CD4-positive, CD25-positive, alpha-beta regulatory T cell (primary cell): Measurements from ENCODE around the gene BBX. TPM values are rescaled to one million over a fixed set of nuclear protein-coding genes. Genes with fewer than 3 reads are reported as not detected.
A peak's percentile ranks its signal among the peaks of the same experiment; 100 is the strongest.

ENCODE experiments used
- ATAC-seq, 2 donors: fragments of 150-1000 bp; cut with Tn5 transposase; one replicate each; pipeline ENCODE4 v1.10.0; 2021; ENCODE audit warnings: low read depth in 2 of 2, moderate number of reproducible peaks in 2 of 2, moderate library complexity in 1 of 2
- DNase-seq, 3 donors: peaks; one replicate each; pipeline versions ENCODE4 v3.0.0 to v3.0.0-alpha.2; 2012 to 2022; ENCODE audit warnings: mixed read lengths in 1 of 3
- H3K27ac ChIP-seq: one replicate; pipeline ENCODE4 v1.7.0; 2013; ENCODE audit warnings: mild to moderate bottlenecking, low read length; ENCODE audit not compliant: insufficient read depth, poor library complexity, severe bottlenecking
- H3K27me3 ChIP-seq: one replicate; pipeline ENCODE4 v1.7.0; 2013; ENCODE audit warnings: low read length; ENCODE audit not compliant: control insufficient read depth, insufficient read depth
- H3K36me3 ChIP-seq: one replicate; pipeline ENCODE4 v1.7.0; 2013; ENCODE audit warnings: mild to moderate bottlenecking, low read length, moderate library complexity; ENCODE audit not compliant: control insufficient read depth, insufficient read depth
- H3K4me1 ChIP-seq: 2 replicates; pipeline ENCODE4 v1.7.0; 2013; ENCODE audit warnings: mild to moderate bottlenecking, low read length; ENCODE audit not compliant: insufficient read depth, control insufficient read depth, poor library complexity, severe bottlenecking
- H3K4me3 ChIP-seq: one replicate; pipeline ENCODE4 v1.7.0; 2013; ENCODE audit warnings: low read depth, mild to moderate bottlenecking, low read length, moderate library complexity
- H3K9me3 ChIP-seq, 2 experiments: 1 replicate in 1 of 2; 2 replicates in 1 of 2; pipeline ENCODE4 v1.7.0; 2013; ENCODE audit warnings: low read length in 2 of 2, mild to moderate bottlenecking in 1 of 2, moderate library complexity in 1 of 2; ENCODE audit not compliant: control insufficient read depth in 2 of 2
- H3K27ac Mint-ChIP-seq, 3 donors: one replicate each; pipeline ENCODE4 v1.8.0; 2020 to 2022; ENCODE audit warnings: mild to moderate bottlenecking in 3 of 3, mixed read lengths in 3 of 3, moderate library complexity in 2 of 3
- H3K27me3 Mint-ChIP-seq: one replicate; pipeline ENCODE4 v1.8.0; 2022; ENCODE audit warnings: mild to moderate bottlenecking, mixed read lengths
- H3K36me3 Mint-ChIP-seq: one replicate; pipeline ENCODE4 v1.8.0; 2020; ENCODE audit warnings: mixed read lengths
- H3K4me1 Mint-ChIP-seq, 4 donors: one replicate each; pipeline ENCODE4 v1.8.0; 2020 to 2022; ENCODE audit warnings: mixed read lengths in 4 of 4, mild to moderate bottlenecking in 1 of 4
- H3K4me3 Mint-ChIP-seq, 4 donors: one replicate each; pipeline ENCODE4 v1.8.0; 2020 to 2022; ENCODE audit warnings: mild to moderate bottlenecking in 4 of 4, mixed read lengths in 4 of 4, moderate library complexity in 3 of 4
- H3K9me3 Mint-ChIP-seq, 7 donors: one replicate each; pipeline ENCODE4 v1.8.0; 2020 to 2022; ENCODE audit warnings: mixed read lengths in 7 of 7, mild to moderate bottlenecking in 3 of 7, moderate library complexity in 2 of 7
- polyA plus RNA-seq, 4 donors: library from polyadenylated mRNA; unstranded; fragments of 300-500 nt; fragmentation: Illumina TruSeq; gene quantifications; one replicate each; pipeline ENCODE4 v1.2.3, GENCODE V29; 2021
- total RNA-seq: library from RNA; stranded (reverse); gene quantifications from one replicate; pipeline ENCODE4 v1.2.3, GENCODE V29; 2022

Gene BBX
- total and polyA plus RNA-seq, 5 donors from 2014 or later: 62.1 to 96.2 (median 82.8) TPM

- peaks cover 0 to 19% (median 10%) of the 10 kb centered on the region in 4 donors for H3K4me1 Mint-ChIP-seq
- ATAC-seq: no peak
- H3K36me3 Mint-ChIP-seq: peaks cover 20% of the 10 kb centered on the region
- Histone ChIP-seq H3K27ac (no peak overlapping the region), H3K9me3 (no peaks in the 10 kb centered on the region), H3K36me3 (peaks cover 13% of the 10 kb centered on the region), H3K4me1 (no peaks in the 10 kb centered on the region), H3K27me3 (no peaks in the 10 kb centered on the region), H3K4me3 (no peak overlapping the region)
- H3K27ac Mint-ChIP-seq: no peak overlapping the region
- H3K27me3 Mint-ChIP-seq: no peaks in the 10 kb centered on the region
- H3K9me3 Mint-ChIP-seq: peaks cover 0 to 1% (median 0%) of the 10 kb centered on the region in 7 donors
- no peak for DNase-seq
- H3K4me3 Mint-ChIP-seq: no peak overlapping the region
Observed at GRCh38 chr3:107737914-107738313, 215.2 kb downstream of the BBX start.

GRCh38 chr3:107738486-107739183, 215.9 kb downstream of the BBX start:
- H3K27ac ChIP-seq: no peak overlapping the region
- H3K27me3 Mint-ChIP-seq: no peaks in the 10 kb centered on the region
- H3K4me3 Mint-ChIP-seq: no peak overlapping the region
- no peaks in the 10 kb centered on the region for H3K4me1 ChIP-seq
- no peak overlapping the region for H3K4me3 ChIP-seq
- DNase-seq (no peak), ATAC-seq (no peak)
- H3K27me3 ChIP-seq: no peaks in the 10 kb centered on the region
- H3K9me3 Mint-ChIP-seq: peaks cover 0 to 1% (median 0%) of the 10 kb centered on the region in 7 donors
- peaks cover 15% of the 10 kb centered on the region for H3K36me3 Mint-ChIP-seq
- no peak overlapping the region for H3K27ac Mint-ChIP-seq
- peaks cover 7% of the 10 kb centered on the region for H3K36me3 ChIP-seq
- peaks cover 0 to 19% (median 10%) of the 10 kb centered on the region in 4 donors for H3K4me1 Mint-ChIP-seq
- H3K9me3 ChIP-seq: no peaks in the 10 kb centered on the region

- peaks cover 0 to 19% (median 10%) of the 10 kb centered on the region in 4 donors for H3K4me1 Mint-ChIP-seq
- ATAC-seq (no peak), DNase-seq (no peak)
- H3K36me3 ChIP-seq: peaks cover 7% of the 10 kb centered on the region
- H3K27ac ChIP-seq: no peak overlapping the region
- no peaks in the 10 kb centered on the region for H3K27me3 ChIP-seq
- no peaks in the 10 kb centered on the region for H3K9me3 ChIP-seq
- no peak overlapping the region for H3K4me3 ChIP-seq
- H3K4me3 Mint-ChIP-seq: no peak overlapping the region
- H3K4me1 ChIP-seq: no peaks in the 10 kb centered on the region
- H3K9me3 Mint-ChIP-seq: peaks cover 0 to 1% (median 0%) of the 10 kb centered on the region in 7 donors
- H3K27ac Mint-ChIP-seq: no peak overlapping the region
- no peaks in the 10 kb centered on the region for H3K27me3 Mint-ChIP-seq
- H3K36me3 Mint-ChIP-seq: peaks cover 18% of the 10 kb centered on the region
Observed at GRCh38 chr3:107739227-107739626, 216.5 kb downstream of the BBX start.

GRCh38 chr3:107740992-107741896, 218.5 kb downstream of the BBX start:
- H3K27ac ChIP-seq: no peak overlapping the region
- Mint-ChIP-seq H3K4me1 (peaks cover 0 to 22% (median 11%) of the 10 kb centered on the region in 4 donors), H3K4me3 (no peak overlapping the region), H3K9me3 (peaks cover 0 to 1% (median 0%) of the 10 kb centered on the region in 7 donors), H3K27ac (no peak overlapping the region), H3K36me3 (peaks cover 24% of the 10 kb centered on the region), H3K27me3 (no peaks in the 10 kb centered on the region)
- H3K36me3 ChIP-seq: no peaks in the 10 kb centered on the region
- no peak overlapping the region for H3K4me3 ChIP-seq
- DNase-seq (peak in 2 of 3 donors; percentile 33 to 41), ATAC-seq (no peak)
- no peaks in the 10 kb centered on the region for H3K9me3 ChIP-seq
- no peaks in the 10 kb centered on the region for H3K27me3 ChIP-seq
- no peaks in the 10 kb centered on the region for H3K4me1 ChIP-seq

- peaks cover 35% of the 10 kb centered on the region for H3K36me3 Mint-ChIP-seq
- H3K27ac Mint-ChIP-seq: no peak overlapping the region
- no peaks in the 10 kb centered on the region for H3K9me3 ChIP-seq
- peaks cover 0 to 15% (median 8%) of the 10 kb centered on the region in 4 donors for H3K4me1 Mint-ChIP-seq
- DNase-seq (no peak), ATAC-seq (no peak)
- H3K27me3 Mint-ChIP-seq: no peaks in the 10 kb centered on the region
- peaks cover 0 to 1% (median 0%) of the 10 kb centered on the region in 7 donors for H3K9me3 Mint-ChIP-seq
- no peak overlapping the region for H3K4me3 Mint-ChIP-seq
- no peaks in the 10 kb centered on the region for H3K4me1 ChIP-seq
- no peaks in the 10 kb centered on the region for H3K27me3 ChIP-seq
- no peak overlapping the region for H3K27ac ChIP-seq
- no peak overlapping the region for H3K4me3 ChIP-seq
- peaks cover 16% of the 10 kb centered on the region for H3K36me3 ChIP-seq
Observed at GRCh38 chr3:107745354-107745753, 222.6 kb downstream of the BBX start.

- ATAC-seq (no peak), DNase-seq (peak in 1 of 3 donors; percentile 31)
- Mint-ChIP-seq H3K4me1 (peaks cover 0 to 2% (median 0%) of the 10 kb centered on the region in 4 donors), H3K27me3 (no peaks in the 10 kb centered on the region), H3K36me3 (peaks cover 40% of the 10 kb centered on the region), H3K4me3 (no peak overlapping the region), H3K27ac (peak overlapping the region in 1 of 3 donors; percentile 93), H3K9me3 (no peaks in the 10 kb centered on the region)
- H3K9me3 ChIP-seq: no peaks in the 10 kb centered on the region
- no peak overlapping the region for H3K4me3 ChIP-seq
- H3K36me3 ChIP-seq: peaks cover 27% of the 10 kb centered on the region
- no peak overlapping the region for H3K27ac ChIP-seq
- no peaks in the 10 kb centered on the region for H3K27me3 ChIP-seq
- H3K4me1 ChIP-seq: no peaks in the 10 kb centered on the region
Observed at GRCh38 chr3:107752202-107752990, 229.6 kb downstream of the BBX start.

GRCh38 chr3:107753494-107753893, 230.7 kb downstream of the BBX start:
- no peaks in the 10 kb centered on the region for H3K27me3 Mint-ChIP-seq
- H3K9me3 Mint-ChIP-seq: no peaks in the 10 kb centered on the region
- H3K4me1 Mint-ChIP-seq: peaks cover 0 to 2% (median 0%) of the 10 kb centered on the region in 4 donors
- H3K4me3 Mint-ChIP-seq: no peak overlapping the region
- peak in 2 of 3 donors; percentile 9 to 53 for DNase-seq
- H3K27me3 ChIP-seq: no peaks in the 10 kb centered on the region
- H3K9me3 ChIP-seq: no peaks in the 10 kb centered on the region
- peaks cover 28% of the 10 kb centered on the region for H3K36me3 ChIP-seq
- H3K4me3 ChIP-seq: no peak overlapping the region
- H3K36me3 Mint-ChIP-seq: peaks cover 46% of the 10 kb centered on the region
- H3K27ac Mint-ChIP-seq: peak overlapping the region in 2 of 3 donors; percentile 55 to 80
- peak; percentile 34 to 50 for ATAC-seq
- no peaks in the 10 kb centered on the region for H3K4me1 ChIP-seq
- no peak overlapping the region for H3K27ac ChIP-seq
